Right renal cortex interstitium (tissue), 3 donors: ENCODE measurements around the gene AP3D1. TPM values are rescaled to one million over a fixed set of nuclear protein-coding genes. Genes with fewer than 3 reads are reported as not detected.
"Not testable (repeated sequence)": the region's sequence is repeated elsewhere in the genome, so short reads cannot be mapped to it uniquely, and the experiment has no call there.

ENCODE experiments used
- DNase-seq, 3 donors: peaks; one replicate each; pipeline ENCODE4 v3.0.0-alpha.2; 2013; ENCODE audit warnings: low read depth in 3 of 3, low spot score in 2 of 3
- polyA plus RNA-seq, 3 donors: library from polyadenylated mRNA; unstranded; fragments of 120-200 nt; gene quantifications; one replicate each; pipeline ENCODE4 v1.2.1, GENCODE V29; 2013; ENCODE audit not compliant: insufficient read length in 3 of 3

Gene AP3D1
- polyA plus RNA-seq, 3 donors: 92.8 to 106 (median 98.8) TPM

GRCh38 chr19:2129892-2130770 lies 21.2 kb downstream of the AP3D1 start:
- DNase-seq: no peak

GRCh38 chr19:2129486-2129885 lies 21.9 kb downstream of the AP3D1 start:
- no peak for DNase-seq

GRCh38 chr19:2129022-2129421 lies 22.3 kb downstream of the AP3D1 start:
- no peak for DNase-seq

DNA sequence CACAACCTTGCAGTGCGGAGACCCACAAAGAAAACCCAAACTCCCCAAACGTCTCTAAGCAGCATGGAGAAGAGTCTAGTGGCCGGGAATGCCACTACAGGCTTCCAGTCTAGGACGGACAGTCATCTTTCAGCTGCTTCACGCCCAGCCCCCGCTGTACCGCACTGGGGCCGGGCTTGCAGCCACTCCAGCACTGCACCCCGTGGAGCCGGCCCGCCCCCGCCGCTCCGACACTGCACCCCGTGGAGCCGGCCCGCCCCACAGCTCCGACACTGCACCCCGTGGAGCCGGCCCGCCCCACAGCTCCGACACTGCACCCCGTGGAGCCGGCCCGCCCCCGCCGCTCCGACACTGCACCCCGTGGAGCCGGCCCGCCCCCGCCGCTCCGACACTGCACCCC lies 23.1 kb downstream of the AP3D1 start:
- not testable (repeated sequence) for DNase-seq

DNA sequence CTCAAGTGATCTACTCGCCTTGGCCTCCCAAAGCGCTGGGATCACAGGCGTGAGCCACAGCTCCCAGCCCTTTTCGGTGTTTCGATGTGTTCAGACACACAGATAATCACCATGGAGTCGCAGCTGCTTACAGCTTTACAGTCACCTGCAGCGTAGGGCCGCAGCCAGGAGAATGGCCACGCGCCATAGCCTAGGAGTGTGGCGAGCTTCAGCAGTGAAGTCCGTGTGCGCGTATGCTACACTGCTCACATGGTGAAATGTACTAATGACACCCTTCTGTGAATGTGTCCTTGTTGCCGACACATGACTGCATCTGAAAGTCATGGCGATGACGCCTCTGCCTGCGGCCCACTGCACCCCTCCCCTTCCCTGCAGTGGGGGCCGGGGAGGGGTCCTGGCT lies 23.6 kb downstream of the AP3D1 start:
- DNase-seq: no peak

DNA sequence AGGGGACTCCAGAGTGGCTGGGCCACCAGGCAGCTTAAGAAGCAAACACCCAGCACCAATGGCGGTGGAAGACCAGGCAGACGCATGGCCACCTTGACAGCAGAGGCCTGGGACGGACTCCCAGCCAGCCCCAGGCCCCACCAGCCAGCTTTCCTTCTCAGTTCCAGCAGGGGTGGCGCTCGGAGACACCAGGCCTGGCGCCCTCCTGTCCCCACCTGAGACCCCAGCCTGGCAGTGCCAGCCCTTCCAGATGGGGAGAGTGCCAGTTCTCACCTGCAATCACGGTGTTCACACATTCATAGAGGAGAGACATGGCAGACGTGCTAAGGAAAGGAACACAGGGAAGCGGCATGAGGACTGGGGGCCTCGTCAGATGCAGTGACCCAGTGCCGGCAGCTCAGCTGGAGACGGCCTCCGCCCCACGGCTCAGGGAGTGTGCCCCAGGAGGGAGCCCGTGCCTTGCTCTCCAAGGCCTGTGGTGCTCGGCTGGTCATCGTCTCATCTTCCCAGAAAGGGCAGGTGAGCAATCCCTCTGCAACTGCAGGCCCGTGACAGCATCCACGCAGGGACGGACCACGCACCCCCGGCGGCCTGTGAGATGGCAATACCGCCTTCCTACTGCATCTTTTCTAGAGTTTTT lies 24.4 kb downstream of the AP3D1 start:
- DNase-seq: no peak

- no peak for DNase-seq
Measured at GRCh38 chr19:2123682-2124387, 27.5 kb downstream of the AP3D1 start.

DNA sequence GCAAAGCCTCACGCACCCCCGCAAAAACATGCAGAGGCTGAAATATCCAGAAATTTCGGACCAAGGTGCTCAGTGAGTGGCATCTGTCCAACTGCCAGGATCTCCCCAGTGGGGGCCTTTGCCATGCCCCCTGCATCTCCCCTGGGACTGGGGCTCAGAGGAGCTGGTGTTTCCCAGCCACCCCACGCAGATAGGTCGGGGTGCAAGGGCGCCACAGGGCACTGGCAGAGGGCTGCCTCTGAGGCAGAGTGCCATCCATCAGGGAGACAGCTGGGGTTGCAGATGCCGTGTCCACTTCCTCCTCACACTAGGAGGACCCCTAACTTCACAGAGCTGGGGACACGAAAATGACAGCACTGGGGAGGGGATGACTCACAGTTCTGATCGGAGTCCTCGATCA lies 28.4 kb downstream of the AP3D1 start:
- DNase-seq: no peak

DNA sequence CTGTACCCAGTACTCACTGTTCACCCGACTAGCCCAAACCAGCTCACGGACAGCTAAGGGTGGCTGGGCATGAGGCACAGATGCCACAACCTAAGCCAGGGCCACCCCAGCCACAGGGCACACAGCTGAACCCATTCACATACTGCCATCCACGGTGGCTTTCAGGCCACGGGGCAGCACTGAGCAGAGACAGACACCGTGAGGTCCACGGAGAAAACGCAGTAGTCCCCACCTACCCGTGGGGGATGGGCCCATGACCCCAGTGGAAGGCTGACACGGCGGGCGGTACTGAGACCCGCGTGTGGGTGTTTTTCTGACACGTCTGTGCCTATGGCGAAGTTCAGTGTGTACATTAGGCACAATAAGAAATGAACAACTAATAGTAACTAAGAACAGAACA lies 29.1 kb downstream of the AP3D1 start:
- no peak for DNase-seq

DNA sequence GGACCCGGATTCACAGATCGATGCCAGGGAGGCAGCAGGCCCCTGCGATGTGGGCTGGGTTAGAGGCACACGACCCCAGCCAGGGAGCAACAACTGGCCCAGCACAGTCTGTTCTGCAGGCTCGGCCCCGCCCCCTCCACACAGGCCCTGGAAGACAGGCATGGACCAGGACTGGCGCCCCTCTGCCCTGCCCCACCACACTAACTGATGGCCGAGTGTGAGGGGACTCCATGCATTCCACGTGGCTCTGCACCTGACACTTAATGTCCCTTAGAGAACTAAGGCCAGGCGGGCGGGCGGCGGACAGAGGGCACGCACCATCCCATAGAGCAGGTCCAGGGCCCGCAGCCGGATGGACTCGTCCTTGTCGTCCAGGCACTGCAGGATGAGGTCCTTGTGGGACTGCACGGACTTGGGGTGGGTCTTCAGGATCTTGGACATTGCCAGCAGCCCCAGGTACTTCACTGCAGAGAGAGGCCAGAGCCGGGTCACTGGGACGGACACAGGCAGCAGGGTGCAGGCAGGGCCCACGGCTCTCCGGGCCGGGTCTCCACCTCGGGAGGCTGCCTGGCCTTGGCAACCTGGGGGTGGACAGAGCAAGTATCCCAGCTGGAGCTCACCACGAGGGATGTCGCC lies 29.8 kb downstream of the AP3D1 start:
- DNase-seq: no peak

GRCh38 chr19:2120821-2121220 lies 30.5 kb downstream of the AP3D1 start:
- DNase-seq: no peak

GRCh38 chr19:2119921-2120785 lies 31.2 kb downstream of the AP3D1 start:
- DNase-seq: no peak

DNA sequence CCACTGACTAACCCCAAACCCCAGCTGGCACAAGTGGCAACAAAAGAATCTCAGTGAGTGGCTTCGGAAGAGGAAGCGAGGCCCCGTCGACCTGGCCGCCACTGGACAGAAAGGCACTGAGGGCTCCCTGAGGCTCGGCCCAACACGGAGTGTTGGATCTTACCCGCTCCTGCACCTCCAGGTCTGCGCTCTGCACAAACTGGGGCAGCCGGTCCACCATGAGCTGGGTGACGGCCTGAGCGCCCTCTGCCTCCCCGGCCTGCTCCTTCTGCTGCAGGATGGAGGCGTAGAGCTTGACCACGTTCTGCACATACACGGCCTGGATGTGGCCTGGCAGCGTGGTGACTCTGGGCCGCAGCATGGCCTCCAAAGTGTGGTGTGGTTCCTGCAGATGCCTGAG lies 32.9 kb downstream of the AP3D1 start:
- DNase-seq: no peak

GRCh38 chr19:2117215-2117960 lies 34.0 kb downstream of the AP3D1 start:
- DNase-seq: no peak

DNA sequence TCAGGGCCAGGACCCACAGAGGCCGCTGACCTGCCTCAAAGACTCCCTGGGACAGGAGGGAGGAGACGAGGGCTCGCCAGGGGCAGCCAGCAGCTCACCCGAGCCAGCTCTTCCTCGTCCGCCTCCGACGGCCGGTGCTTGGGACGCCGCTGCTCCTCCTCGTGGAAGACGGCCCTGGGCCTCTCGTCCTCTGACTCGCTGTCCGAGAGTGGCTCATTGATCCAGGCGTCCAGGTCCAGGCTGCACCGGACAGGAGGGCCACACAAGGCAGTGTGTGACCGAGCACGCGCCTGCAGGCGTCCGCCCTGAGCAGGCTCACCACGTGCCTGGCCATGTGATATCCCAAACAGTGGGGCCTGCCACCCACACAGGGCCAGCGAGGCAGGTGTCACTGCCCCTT lies 34.9 kb downstream of the AP3D1 start:
- DNase-seq: no peak

GRCh38 chr19:2115911-2116426 lies 35.4 kb downstream of the AP3D1 start:
- DNase-seq: no peak

GRCh38 chr19:2115324-2115723 lies 36.0 kb downstream of the AP3D1 start:
- DNase-seq: no peak

- DNase-seq: no peak
Measured at GRCh38 chr19:2114821-2115220, 36.5 kb downstream of the AP3D1 start.

- no peak for DNase-seq
Measured at GRCh38 chr19:2114218-2114617, 37.1 kb downstream of the AP3D1 start.
